OCI-LY1 (cell line): ENCODE data around the gene PADI4.
"Not testable (repeated sequence)": the region's sequence is repeated elsewhere in the genome, so short reads cannot be mapped to it uniquely, and the experiment has no call there.

Experiments
- H2AFZ ChIP-seq: fragments of 200-600 bp; sonication (generic), shearing (Covaris generic); 2 replicates; pipeline ENCODE4 v1.6.0; 2014; ENCODE audit warnings: antibody characterized with exemption, mild to moderate bottlenecking, low read length
- H3F3A ChIP-seq: fragments of 200-600 bp; sonication (generic), shearing (Covaris generic); 2 replicates; pipeline ENCODE4 v1.6.0; 2014; ENCODE audit warnings: mild to moderate bottlenecking, antibody characterized with exemption, low read length, moderate library complexity; ENCODE audit not compliant: insufficient read depth
- H3K27ac ChIP-seq: fragments of 200-600 bp; sonication (generic); 2 replicates; pipeline ENCODE4 v1.5.1; 2014; ENCODE audit warnings: low read length, mixed run types, mild to moderate bottlenecking, low read depth; ENCODE audit not compliant: poor library complexity, severe bottlenecking
- H3K27me3 ChIP-seq: fragments of 200-600 bp; sonication (generic); 2 replicates; pipeline ENCODE4 v1.6.0; 2014; ENCODE audit warnings: antibody characterized with exemption, mild to moderate bottlenecking, low read length, moderate library complexity; ENCODE audit not compliant: insufficient read depth
- H3K36me3 ChIP-seq: fragments of 200-600 bp; sonication (generic); 2 replicates; pipeline ENCODE4 v1.6.1; 2014; ENCODE audit warnings: mild to moderate bottlenecking, antibody characterized with exemption, low read length, moderate library complexity, mixed read lengths; ENCODE audit not compliant: insufficient read depth
- H3K4me1 ChIP-seq: fragments of 200-600 bp; sonication (generic); 2 replicates; pipeline ENCODE4 v1.5.1; 2014; ENCODE audit warnings: mild to moderate bottlenecking, low read length, moderate library complexity; ENCODE audit not compliant: insufficient read depth, severe bottlenecking
- H3K4me2 ChIP-seq: fragments of 200-600 bp; sonication (generic), shearing (Covaris generic); 2 replicates; pipeline ENCODE4 v1.6.1; 2014; ENCODE audit warnings: low read length
- H3K4me3 ChIP-seq: fragments of 200-600 bp; sonication (generic); 2 replicates; pipeline ENCODE4 v1.5.1; 2014; ENCODE audit warnings: low read length, low read depth, mild to moderate bottlenecking, mixed read lengths; ENCODE audit not compliant: poor library complexity, severe bottlenecking
- H3K79me2 ChIP-seq: fragments of 200-600 bp; shearing (Covaris generic); 2 replicates; pipeline ENCODE4 v1.6.1; 2016; ENCODE audit warnings: mixed run types, low read length, mixed read lengths; ENCODE audit not compliant: insufficient read depth
- H3K9ac ChIP-seq: fragments of 200-600 bp; sonication (generic), shearing (Covaris generic); 2 replicates; pipeline ENCODE4 v1.6.1; 2014; ENCODE audit warnings: mild to moderate bottlenecking, low read length, mixed read lengths
- H3K9me2 ChIP-seq: fragments of 200-600 bp; sonication (generic), shearing (Covaris generic); 2 replicates; pipeline ENCODE4 v1.6.1; 2014; ENCODE audit warnings: low read depth, mild to moderate bottlenecking, low read length, mixed read lengths
- H3K9me3 ChIP-seq: fragments of 200-600 bp; shearing (Covaris generic); 2 replicates; pipeline ENCODE4 v1.6.1; 2014; ENCODE audit warnings: low read length, mixed read lengths
- H4K20me1 ChIP-seq: fragments of 200-600 bp; sonication (generic), shearing (Covaris generic); 2 replicates; pipeline ENCODE4 v1.6.0; 2016; ENCODE audit warnings: mild to moderate bottlenecking, low read length; ENCODE audit not compliant: insufficient read depth
- EZH2 ChIP-seq: fragments of 200-600 bp; sonication (generic), shearing (Covaris generic); IDR thresholded peaks from 2 replicates; pipeline ENCODE4 v1.8.0; 2017; ENCODE audit warnings: borderline replicate concordance, mixed run types, mild to moderate bottlenecking, antibody characterized with exemption, low read length, moderate library complexity, mixed read lengths
- TF ChIP-seq, protein P1 (sequence below): fragments of 200-600 bp; sonication (generic), shearing (Covaris generic); IDR thresholded peaks from 2 replicates; pipeline ENCODE4 v1.5.1; 2017; ENCODE audit warnings: mild to moderate bottlenecking, antibody characterized with exemption, low read length, moderate library complexity, mixed read lengths

PADI4 gene

DNA sequence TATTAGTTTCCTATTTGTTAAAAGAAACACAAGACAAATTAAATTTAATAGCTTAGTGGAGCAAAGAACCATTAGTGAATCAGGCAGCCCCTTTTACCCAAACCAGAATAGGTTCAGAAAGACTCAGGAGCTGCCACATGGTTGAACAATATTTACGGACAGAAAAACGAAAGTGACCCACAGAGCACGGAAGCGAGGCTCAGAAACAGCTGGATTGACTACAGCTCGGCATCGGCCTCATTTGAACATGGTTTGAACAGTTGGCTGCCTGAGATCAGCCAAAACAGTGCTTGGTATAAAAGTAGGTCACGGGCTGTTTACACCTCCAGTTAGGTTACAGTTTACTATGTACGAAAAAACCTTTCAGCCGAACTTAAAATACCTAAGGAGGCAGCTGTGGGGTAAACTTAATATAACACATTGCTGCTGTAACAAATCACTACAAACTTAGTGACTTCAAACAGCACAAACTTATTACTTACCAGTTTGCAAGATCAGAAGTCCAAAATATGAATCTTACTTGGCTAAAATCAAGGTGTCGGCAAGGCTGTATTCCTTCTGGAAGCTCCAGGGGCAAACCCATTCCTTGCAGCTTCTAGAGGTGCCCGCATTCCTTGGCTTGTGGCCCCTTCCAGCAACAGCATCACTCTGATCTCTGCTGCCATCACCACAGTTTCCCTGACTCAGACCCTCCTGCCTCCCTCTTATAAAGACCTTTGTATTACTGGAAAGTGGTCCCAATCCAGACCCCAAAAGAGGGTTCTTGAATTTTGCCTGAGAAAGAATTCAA is 11.8 kb downstream of the PADI4 start:
- Histone ChIP-seq H3K9ac (no peak overlapping the region), H3F3A (no peaks in the 10 kb centered on the region), H3K27me3 (no peaks in the 10 kb centered on the region; the same call in 1 of the 2 replicates), H3K9me2 (no peaks in the 10 kb centered on the region), H3K9me3 (no peaks in the 10 kb centered on the region), H3K4me2 (no peak overlapping the region), H4K20me1 (no peaks in the 10 kb centered on the region), H2AFZ (no peak overlapping the region), H3K4me1 (no peaks in the 10 kb centered on the region), H3K27ac (no peak overlapping the region), H3K36me3 (no peaks in the 10 kb centered on the region), H3K79me2 (no peaks in the 10 kb centered on the region), H3K4me3 (no peak overlapping the region)
- TF ChIP-seq EZH2, result no peak
- TF ChIP-seq, protein P1, sequence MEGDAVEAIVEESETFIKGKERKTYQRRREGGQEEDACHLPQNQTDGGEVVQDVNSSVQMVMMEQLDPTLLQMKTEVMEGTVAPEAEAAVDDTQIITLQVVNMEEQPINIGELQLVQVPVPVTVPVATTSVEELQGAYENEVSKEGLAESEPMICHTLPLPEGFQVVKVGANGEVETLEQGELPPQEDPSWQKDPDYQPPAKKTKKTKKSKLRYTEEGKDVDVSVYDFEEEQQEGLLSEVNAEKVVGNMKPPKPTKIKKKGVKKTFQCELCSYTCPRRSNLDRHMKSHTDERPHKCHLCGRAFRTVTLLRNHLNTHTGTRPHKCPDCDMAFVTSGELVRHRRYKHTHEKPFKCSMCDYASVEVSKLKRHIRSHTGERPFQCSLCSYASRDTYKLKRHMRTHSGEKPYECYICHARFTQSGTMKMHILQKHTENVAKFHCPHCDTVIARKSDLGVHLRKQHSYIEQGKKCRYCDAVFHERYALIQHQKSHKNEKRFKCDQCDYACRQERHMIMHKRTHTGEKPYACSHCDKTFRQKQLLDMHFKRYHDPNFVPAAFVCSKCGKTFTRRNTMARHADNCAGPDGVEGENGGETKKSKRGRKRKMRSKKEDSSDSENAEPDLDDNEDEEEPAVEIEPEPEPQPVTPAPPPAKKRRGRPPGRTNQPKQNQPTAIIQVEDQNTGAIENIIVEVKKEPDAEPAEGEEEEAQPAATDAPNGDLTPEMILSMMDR, result no peak

DNA sequence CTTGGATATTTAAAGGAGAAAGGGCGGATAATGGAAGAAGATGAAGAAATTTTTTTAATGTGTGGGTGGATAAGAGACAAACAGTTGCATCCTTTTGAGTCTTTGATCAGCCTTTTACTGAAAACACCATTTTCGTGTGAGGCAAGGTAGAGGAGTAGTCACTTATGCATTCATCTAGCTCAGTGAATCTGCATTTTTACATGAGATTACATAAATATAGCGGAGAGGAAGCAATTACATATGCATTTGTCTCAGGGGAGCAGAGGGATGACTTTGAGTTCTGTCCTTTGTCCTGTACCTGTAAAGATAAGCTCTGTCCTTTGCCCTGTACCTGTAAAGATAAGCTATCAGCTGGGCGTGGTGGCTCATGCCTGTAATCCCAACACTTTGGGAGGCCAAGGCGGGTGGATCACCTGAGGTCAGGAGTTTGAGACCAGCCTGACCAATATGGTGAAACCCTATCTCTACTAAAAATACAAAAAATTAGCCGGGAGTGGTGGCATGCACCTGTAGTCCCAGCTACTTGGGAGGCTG is 13.9 kb downstream of the PADI4 start:
- not testable (repeated sequence) for H3K27ac ChIP-seq, H4K20me1 ChIP-seq, H2AFZ ChIP-seq, H3K4me3 ChIP-seq, H3K9me2 ChIP-seq, H3K27me3 ChIP-seq, H3K9ac ChIP-seq, H3F3A ChIP-seq, H3K4me1 ChIP-seq, H3K36me3 ChIP-seq, H3K4me2 ChIP-seq, H3K9me3 ChIP-seq, H3K79me2 ChIP-seq

- no peak overlapping the region for H2AFZ ChIP-seq
- no peak overlapping the region for H3K9ac ChIP-seq
- no peak overlapping the region for H3K4me3 ChIP-seq
- no peaks in the 10 kb centered on the region for H3K4me1 ChIP-seq
- no peaks in the 10 kb centered on the region for H3K9me2 ChIP-seq
- no peaks in the 10 kb centered on the region for H3K36me3 ChIP-seq
- TF ChIP-seq EZH2, result no peak
- TF ChIP-seq, protein P1, result no peak
- H3K9me3 ChIP-seq, result no peaks in the 10 kb centered on the region
- H4K20me1 ChIP-seq, result no peaks in the 10 kb centered on the region
- H3F3A ChIP-seq, result no peaks in the 10 kb centered on the region
- H3K79me2 ChIP-seq, result no peaks in the 10 kb centered on the region
- H3K4me2 ChIP-seq, result no peak overlapping the region
- no peaks in the 10 kb centered on the region for H3K27me3 ChIP-seq
- no peak overlapping the region for H3K27ac ChIP-seq
These were observed 20.9 kb downstream of the PADI4 start for GRCh38 chr1:17328855-17329254.

DNA sequence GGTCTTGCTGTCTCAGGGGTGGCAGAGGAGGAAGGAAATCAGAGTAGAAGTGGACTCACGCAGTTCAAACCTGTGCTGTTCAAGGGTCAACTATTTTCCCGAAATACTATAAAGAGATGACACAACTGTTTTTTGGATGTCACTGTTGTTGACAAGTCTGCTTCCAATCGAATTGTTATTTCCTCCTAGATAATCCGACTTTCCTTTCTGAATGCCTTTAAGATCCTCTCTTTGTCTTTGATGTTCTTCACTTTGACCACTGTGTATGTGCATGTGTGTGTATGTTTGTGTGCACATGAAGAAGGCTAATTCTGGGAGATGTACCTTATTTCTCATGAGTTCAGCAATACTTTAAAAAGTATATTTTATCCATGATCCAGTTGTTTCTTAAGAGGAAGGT is 21.6 kb downstream of the PADI4 start:
- TF ChIP-seq, protein P1, result no peak
- no peak for TF ChIP-seq EZH2
- H3K9me3 ChIP-seq, result no peaks in the 10 kb centered on the region
- no peak overlapping the region for H3K4me3 ChIP-seq
- H3K27me3 ChIP-seq, result no peaks in the 10 kb centered on the region
- no peak overlapping the region for H2AFZ ChIP-seq
- H3K36me3 ChIP-seq, result no peaks in the 10 kb centered on the region
- no peaks in the 10 kb centered on the region for H3F3A ChIP-seq
- H3K27ac ChIP-seq, result no peak overlapping the region
- no peak overlapping the region for H3K9ac ChIP-seq
- no peaks in the 10 kb centered on the region for H3K79me2 ChIP-seq
- no peak overlapping the region for H3K4me2 ChIP-seq
- H3K9me2 ChIP-seq, result no peaks in the 10 kb centered on the region
- no peaks in the 10 kb centered on the region for H3K4me1 ChIP-seq
- H4K20me1 ChIP-seq, result no peaks in the 10 kb centered on the region
